Measurements from ENCODE around the gene WT1. TPM values are rescaled to one million over a fixed set of nuclear protein-coding genes. Genes with fewer than 3 reads are reported as not detected.

WT1 gene
- total and polyA plus RNA-seq, 8 donors: 0.13 to 3.6 (median 1.5) TPM

- Histone ChIP-seq H3K36me3 (no peaks in the 10 kb centered on the region), H3K27me3 (peaks cover 11 to 80% of the 10 kb centered on the region in 2 donors), H3K9me3 (no peaks in the 10 kb centered on the region), H3K27ac (no peak overlapping the region), H3K4me1 (no peaks in the 10 kb centered on the region), H3K4me3 (no peak overlapping the region)
- TF ChIP-seq, protein P1, sequence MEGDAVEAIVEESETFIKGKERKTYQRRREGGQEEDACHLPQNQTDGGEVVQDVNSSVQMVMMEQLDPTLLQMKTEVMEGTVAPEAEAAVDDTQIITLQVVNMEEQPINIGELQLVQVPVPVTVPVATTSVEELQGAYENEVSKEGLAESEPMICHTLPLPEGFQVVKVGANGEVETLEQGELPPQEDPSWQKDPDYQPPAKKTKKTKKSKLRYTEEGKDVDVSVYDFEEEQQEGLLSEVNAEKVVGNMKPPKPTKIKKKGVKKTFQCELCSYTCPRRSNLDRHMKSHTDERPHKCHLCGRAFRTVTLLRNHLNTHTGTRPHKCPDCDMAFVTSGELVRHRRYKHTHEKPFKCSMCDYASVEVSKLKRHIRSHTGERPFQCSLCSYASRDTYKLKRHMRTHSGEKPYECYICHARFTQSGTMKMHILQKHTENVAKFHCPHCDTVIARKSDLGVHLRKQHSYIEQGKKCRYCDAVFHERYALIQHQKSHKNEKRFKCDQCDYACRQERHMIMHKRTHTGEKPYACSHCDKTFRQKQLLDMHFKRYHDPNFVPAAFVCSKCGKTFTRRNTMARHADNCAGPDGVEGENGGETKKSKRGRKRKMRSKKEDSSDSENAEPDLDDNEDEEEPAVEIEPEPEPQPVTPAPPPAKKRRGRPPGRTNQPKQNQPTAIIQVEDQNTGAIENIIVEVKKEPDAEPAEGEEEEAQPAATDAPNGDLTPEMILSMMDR (IDR thresholded peaks at IDR 0.05): no peak
- ATAC-seq (no peak), DNase-seq (no peak)
- intact Hi-C loops (cut with DNase I): no loop called here
Measured at GRCh38 chr11:32446227-32446626, 10.9 kb upstream of the WT1 start.

- Histone ChIP-seq H3K4me3 (no peak overlapping the region), H3K27ac (no peak overlapping the region), H3K4me1 (peaks cover 0 to 2% of the 10 kb centered on the region in 2 donors), H3K27me3 (peaks cover 32 to 90% of the 10 kb centered on the region in 2 donors), H3K9me3 (no peaks in the 10 kb centered on the region), H3K36me3 (no peaks in the 10 kb centered on the region)
- TF ChIP-seq, protein P1 (IDR thresholded peaks at IDR 0.05): no peak
- no peak for ATAC-seq
- DNase-seq: no peak
- intact Hi-C loops (cut with DNase I): no loop called here
Measured at GRCh38 chr11:32444186-32444585, 8.8 kb upstream of the WT1 start.

- TF ChIP-seq, protein P1 (IDR thresholded peaks at IDR 0.05): no peak
- Histone ChIP-seq H3K27ac (no peak overlapping the region), H3K27me3 (peaks cover 64 to 100% of the 10 kb centered on the region in 2 donors), H3K4me1 (peaks cover 0 to 11% of the 10 kb centered on the region in 2 donors), H3K36me3 (no peaks in the 10 kb centered on the region), H3K9me3 (no peaks in the 10 kb centered on the region), H3K4me3 (no peak overlapping the region)
- ATAC-seq: no peak
- no peak for DNase-seq
- intact Hi-C loops (cut with DNase I): no loop called here
Measured at GRCh38 chr11:32440916-32441315, 5.6 kb upstream of the WT1 start.

- H3K27me3 ChIP-seq: peaks cover 69 to 100% of the 10 kb centered on the region in 2 donors
- no peaks in the 10 kb centered on the region for H3K36me3 ChIP-seq
- H3K4me1 ChIP-seq: peaks cover 0 to 16% of the 10 kb centered on the region in 2 donors
- no peak for DNase-seq
- no peaks in the 10 kb centered on the region for H3K9me3 ChIP-seq
- H3K4me3 ChIP-seq: no peak overlapping the region
- intact Hi-C loops (cut with DNase I): no loop called here
- TF ChIP-seq, protein P1 (IDR thresholded peaks at IDR 0.05): no peak
- ATAC-seq: no peak
- H3K27ac ChIP-seq: no peak overlapping the region
Measured at GRCh38 chr11:32440312-32440908, 5.1 kb upstream of the WT1 start.

DNA sequence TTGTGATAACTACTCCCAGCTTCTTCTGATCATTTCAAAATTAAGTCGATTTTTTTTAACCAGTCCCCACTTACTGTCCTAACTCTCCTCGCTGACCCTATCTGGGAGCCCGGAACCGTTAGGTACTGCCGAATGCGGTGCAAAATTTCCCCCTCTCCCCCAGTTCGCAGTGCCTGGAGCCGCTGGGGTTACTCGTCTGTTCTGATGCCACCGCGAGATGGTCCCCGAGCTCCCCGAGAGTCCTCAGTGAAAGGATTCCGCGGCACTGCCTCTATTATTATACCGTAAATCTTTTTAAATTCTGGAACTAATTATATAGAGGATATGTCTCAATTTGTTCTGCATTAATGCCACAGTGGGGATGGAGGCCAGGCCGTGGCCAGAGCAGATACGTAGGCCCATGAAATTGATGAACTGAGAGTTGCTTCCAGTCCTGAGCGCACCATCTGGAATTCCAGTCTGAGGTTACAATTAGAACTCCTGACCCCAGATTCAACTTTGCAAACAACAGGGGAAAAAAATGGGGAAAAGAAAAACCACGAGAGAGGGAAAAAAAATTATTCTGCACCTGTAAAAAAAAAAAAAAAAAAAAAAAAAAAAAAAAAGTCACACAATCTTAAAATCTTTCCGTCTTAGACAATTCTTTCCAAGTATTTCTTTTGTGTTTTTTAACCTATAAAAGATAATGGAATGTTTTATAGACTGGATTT lies 4.3 kb upstream of the WT1 start:
- Histone ChIP-seq H3K36me3 (no peaks in the 10 kb centered on the region), H3K4me3 (no peak overlapping the region), H3K27me3 (peaks cover 76 to 100% of the 10 kb centered on the region in 2 donors), H3K9me3 (no peaks in the 10 kb centered on the region), H3K27ac (no peak overlapping the region), H3K4me1 (peaks cover 0 to 24% of the 10 kb centered on the region in 2 donors)
- ATAC-seq: no peak
- DNase-seq: no peak
- TF ChIP-seq, protein P1 (IDR thresholded peaks at IDR 0.05): no peak
- intact Hi-C loops (cut with DNase I): no loop called here
